GM19240 (cell line): ENCODE results near the gene NXT1.
A peak's percentile ranks its signal among the peaks of the same experiment; 100 is the strongest.
"Not testable (repeated sequence)": the region's sequence is repeated elsewhere in the genome, so short reads cannot be mapped to it uniquely, and the experiment has no call there.

Source experiments
- DNase-seq: peaks from one replicate; pipeline ENCODE4 v3.0.0; 2011; ENCODE audit warnings: low spot score; ENCODE audit not compliant: insufficient read length

The NXT1 gene

DNA sequence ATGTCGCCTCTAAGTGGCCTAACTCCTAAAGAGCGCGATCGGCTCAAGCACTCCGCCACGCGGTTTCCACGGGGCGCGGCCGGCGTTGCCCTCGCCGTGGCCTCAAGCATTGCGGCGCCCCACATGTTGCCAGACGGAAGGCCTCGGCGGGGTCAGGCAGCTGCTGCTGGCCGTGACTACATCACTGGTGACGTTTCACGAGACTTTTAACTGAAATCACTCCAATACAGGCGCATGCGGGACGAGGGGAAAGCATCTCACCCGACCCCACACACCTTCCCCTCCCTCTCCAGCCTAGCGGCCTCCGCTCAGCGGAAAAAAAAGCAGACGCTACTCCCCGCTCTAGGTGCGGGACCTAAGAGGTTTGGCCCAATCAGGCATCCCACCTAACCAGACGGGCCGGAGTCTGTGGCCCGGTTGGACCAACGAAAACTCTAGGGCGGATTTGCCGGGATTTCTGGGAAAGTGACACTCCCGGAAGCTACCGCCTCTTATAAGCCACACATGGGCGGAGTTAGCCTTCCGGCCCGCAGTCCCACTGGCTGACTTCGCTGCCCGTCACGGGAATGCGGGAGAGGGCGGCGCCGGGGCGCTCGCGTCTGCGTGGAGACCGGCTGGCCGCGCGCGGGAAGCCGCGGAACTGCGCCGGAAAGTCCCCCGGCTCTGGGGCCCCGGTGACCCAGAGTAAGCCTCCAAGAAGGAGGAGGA lies at the start of gene NXT1:
NXT1 (plus strand) TSS at position 596 of the 708 bp plus-strand sequence. CDS start 3,251 bp downstream, outside the sequence.
- DNase-seq = peak; percentile 42

GRCh38 chr20:23301436-23302050 lies 49.0 kb upstream of the NXT1 start:
- no peak for DNase-seq

- no peak for DNase-seq
Observed at GRCh38 chr20:23302386-23302785, 48.2 kb upstream of the NXT1 start.

- no peak for DNase-seq
Observed at GRCh38 chr20:23302801-23303200, 47.8 kb upstream of the NXT1 start.

DNA sequence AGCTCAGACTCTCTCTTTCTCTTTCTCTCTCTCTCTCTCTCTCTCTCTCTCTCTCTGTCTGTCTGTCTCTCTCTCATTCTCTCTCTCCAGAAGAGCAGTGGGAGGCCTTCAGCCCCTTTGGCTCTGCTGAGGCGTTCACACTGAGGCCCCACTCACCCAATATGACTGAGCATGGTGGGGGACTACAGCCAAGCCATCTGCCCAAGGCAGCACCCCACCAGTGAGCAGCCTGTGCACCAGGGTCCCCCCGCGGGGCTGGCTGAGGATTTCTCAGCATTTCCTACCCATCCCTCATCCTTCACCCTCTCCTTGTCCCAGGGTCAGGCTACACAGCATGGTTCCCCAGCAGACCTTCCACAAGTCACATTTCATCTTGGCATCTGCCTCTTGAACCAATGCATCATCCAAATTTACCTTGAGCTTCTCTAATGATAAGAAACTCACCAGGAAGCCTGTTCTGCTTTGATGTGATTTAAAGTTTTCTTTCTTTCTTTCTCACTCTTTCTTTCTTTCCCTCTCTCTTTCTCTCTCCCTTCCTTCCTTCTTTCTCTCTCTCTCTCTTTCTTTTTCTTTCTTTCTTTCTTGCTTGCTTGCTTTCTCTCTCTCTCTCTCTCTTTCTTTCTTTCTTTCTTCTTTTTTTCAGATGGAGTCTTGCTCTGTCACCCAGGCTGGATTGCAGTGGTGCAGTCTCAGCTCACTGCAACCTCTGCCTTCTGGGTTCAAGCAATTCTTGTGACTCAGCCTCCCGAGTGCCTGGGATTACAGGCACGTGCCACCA lies 47.1 kb upstream of the NXT1 start:
- no peak for DNase-seq

DNA sequence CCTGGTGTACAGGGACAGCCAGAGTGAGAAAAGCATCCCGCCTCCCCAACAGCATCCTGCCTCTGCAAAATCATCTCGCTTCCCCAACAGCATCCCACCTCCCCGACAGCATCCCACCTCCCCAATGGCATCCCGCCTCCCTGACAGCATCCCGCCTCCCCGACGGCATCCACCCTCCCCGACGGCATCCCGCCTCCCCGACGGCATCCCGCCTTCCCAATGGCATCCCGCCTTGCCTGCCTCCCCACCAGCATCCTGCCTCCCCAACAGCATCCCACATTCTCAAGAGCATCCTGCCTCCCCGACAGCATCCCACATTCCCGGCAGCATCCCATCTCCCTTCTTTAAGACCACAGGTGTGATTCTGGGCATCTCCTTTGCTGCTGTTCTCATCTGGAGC lies 46.0 kb upstream of the NXT1 start:
- DNase-seq = no peak

- DNase-seq = no peak
Observed at GRCh38 chr20:23305098-23305497, 45.5 kb upstream of the NXT1 start.

- not testable (repeated sequence) for DNase-seq
Observed at GRCh38 chr20:23307393-23307792, 43.2 kb upstream of the NXT1 start.

- DNase-seq = no peak
Observed at GRCh38 chr20:23308024-23308423, 42.6 kb upstream of the NXT1 start.

DNA sequence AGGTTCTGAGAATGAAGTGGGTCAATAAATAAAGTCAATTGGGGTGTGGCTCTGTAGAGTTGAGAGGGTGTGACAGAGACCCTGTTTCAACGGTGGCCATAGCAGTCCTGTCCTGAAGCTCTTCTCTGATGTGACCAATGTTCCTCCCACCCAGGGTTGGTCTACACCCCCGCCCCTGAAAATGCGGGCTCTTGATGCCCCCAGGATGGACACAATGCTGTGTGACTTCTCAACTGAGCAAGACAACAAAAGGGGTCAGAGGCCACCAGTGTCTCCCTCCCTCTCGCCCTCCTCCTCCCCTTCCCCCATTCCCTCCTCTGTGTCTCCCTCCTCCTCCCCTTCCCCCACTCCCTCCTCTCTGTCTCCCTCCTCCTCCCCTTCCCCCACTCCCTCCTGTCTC lies 41.7 kb upstream of the NXT1 start:
- DNase-seq = no peak

DNA sequence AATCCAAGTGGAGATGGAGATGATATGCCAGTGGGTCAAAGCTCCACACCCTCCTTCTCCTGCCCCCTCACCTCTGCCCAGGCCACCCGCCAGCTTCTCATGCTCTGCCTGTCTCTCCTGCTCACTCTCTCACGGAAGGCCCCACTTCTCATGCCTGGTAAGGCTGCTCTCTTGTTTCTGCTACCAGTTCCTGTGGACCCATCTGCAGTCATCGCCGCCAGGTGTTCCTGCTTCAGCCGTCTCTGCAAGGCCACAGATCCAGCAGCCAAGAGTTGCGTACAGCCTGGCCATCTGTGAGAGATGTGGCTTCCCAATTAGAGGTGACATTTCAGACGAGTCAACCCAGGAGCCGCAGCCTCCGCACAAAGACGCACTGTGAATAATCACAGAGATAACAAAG lies 40.8 kb upstream of the NXT1 start:
- DNase-seq = no peak

GRCh38 chr20:23311947-23312506 lies 38.6 kb upstream of the NXT1 start:
- DNase-seq = no peak

- no peak for DNase-seq
Observed at GRCh38 chr20:23313271-23313670, 37.3 kb upstream of the NXT1 start.

DNA sequence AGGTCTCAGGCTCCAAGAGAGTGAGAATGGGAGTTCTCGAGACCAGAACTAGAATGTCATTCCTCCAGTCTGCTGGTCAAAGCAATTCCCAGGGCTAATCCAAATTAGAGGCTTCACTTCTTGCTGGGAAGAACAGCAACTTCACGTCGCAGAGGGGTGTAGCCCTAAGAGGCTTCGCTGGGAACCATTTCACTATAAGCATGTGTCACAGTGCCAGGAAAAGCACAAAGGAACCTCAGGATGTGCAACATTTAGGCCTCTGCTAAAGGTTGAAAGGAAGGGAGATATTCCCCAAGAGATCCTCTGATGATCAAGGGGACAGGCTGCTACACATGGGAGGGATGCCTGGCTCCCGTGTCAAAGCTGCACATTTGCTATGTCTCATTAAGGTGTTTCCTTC lies 35.9 kb upstream of the NXT1 start:
- DNase-seq = no peak

- no peak for DNase-seq
Observed at GRCh38 chr20:23315099-23315498, 35.5 kb upstream of the NXT1 start.

- DNase-seq = no peak
Observed at GRCh38 chr20:23316626-23317025, 34.0 kb upstream of the NXT1 start.

DNA sequence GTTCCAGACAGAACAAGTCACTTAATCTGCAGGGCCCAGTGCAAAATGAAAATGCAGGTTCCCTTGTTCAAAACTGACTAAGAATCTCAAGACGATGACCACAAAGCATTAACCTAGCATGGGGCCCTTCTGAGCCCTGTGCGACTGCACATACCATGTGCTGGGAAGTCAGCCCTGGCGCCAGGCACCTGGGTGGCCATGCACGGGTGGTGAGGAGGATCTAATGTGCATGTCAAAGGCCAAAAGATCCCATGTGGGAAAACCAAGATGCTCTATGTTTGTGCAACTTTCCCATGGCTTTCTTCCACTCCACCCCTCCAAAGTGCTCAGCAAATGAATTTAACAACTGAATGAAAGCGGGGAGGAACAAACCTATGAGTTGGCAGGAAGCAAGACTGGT lies 33.5 kb upstream of the NXT1 start:
- DNase-seq = no peak

GRCh38 chr20:23318347-23318746 lies 32.2 kb upstream of the NXT1 start:
- DNase-seq = no peak

GRCh38 chr20:23320317-23320716 lies 30.3 kb upstream of the NXT1 start:
- no peak for DNase-seq

DNA sequence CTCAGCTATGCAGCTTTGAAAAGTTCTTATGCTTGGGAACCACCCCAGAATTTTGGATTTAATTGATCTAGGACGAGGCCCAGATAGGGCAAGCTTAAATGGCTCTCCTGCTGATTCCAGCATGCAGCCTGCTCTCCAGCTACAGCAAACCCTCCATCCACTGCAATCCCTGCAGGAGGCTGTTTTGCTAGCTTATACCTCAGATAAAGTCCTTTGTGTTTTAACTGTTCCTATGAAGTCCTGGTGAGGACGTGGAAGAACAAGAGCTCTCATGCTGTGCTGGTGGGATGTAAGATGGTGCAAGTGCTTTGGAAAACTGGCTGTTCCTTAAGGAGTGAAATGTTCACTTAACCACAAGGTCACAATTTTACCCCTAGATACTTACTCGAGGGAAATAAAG lies 25.5 kb upstream of the NXT1 start:
- no peak for DNase-seq

DNA sequence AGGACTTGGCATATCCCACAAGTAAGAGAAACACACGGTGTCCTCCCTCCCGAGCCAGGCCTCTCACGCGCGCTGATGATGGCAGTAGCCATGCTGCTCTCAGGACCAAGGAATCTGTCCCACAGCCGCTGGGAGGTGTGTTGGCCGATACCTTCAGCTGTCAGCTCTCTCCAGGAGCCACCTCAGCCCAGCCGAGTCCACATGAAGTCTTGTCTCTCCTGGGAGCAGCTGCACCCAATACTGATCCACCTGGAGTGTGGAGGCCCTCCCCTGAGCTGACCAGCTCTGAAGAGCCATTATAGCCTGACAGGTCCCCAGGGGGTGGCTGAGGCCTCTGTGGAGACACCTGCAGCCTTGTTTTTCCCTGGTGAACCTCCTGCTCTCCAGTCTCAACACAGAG lies 23.8 kb upstream of the NXT1 start:
- no peak for DNase-seq
